ENCODE results near the gene CD68.

CD68 gene

DNA sequence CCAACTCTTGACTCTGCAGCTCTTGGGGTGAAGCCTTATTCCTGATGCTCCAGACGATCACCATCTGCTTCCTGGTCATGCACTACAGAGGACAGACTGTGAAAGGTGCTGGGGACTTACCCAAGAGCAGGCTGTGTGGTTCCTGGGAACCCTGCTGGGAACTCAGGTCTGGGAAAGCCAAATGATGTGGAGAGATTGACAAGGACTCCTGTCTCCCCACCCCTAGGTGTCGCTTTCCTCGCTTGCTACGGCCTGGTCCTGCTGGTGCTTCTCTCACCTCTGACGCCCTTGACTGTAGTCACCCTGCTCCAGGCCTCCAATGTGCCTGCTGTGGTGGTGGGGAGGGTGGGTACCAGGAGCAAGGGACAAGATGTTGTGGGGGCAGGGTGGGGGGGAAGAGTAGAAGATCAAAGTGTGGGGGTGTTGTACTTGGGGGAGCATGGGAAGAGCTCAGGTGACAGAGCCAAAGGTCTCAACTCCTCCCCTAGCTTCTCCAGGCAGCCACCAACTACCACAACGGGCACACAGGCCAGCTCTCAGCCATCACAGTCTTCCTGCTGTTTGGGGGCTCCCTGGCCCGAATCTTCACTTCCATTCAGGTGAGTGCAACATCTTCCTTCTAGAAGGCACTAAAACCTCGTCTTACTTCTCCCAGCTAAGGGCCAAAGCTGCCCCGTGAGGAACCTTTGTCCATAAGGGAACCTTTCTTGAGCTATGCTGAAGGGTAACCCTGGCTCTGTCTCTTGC, 7.4 kb downstream of the CD68 start:
- TF ChIP-seq, protein P1, sequence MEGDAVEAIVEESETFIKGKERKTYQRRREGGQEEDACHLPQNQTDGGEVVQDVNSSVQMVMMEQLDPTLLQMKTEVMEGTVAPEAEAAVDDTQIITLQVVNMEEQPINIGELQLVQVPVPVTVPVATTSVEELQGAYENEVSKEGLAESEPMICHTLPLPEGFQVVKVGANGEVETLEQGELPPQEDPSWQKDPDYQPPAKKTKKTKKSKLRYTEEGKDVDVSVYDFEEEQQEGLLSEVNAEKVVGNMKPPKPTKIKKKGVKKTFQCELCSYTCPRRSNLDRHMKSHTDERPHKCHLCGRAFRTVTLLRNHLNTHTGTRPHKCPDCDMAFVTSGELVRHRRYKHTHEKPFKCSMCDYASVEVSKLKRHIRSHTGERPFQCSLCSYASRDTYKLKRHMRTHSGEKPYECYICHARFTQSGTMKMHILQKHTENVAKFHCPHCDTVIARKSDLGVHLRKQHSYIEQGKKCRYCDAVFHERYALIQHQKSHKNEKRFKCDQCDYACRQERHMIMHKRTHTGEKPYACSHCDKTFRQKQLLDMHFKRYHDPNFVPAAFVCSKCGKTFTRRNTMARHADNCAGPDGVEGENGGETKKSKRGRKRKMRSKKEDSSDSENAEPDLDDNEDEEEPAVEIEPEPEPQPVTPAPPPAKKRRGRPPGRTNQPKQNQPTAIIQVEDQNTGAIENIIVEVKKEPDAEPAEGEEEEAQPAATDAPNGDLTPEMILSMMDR (IDR thresholded peaks at IDR 0.05; ENCODE audit: borderline replicate concordance, extremely low read depth, low read length, poor library complexity, severe bottlenecking) = peak; percentile 30
- no peak for TF ChIP-seq EZH2 (IDR thresholded peaks at IDR 0.05; ENCODE audit: borderline replicate concordance, low read depth, low read length, severe bottlenecking)
- 0 out of 2 replicates have a peak, but pooled peaks cover 3% of the 10 kb centered on the region for H4K20me1 ChIP-seq (ENCODE audit: insufficient read depth, low read length)
- peaks cover 43% of the 10 kb centered on the region for H3K79me2 ChIP-seq (ENCODE audit: insufficient read depth, low read length)
- H3K4me1 ChIP-seq (ENCODE audit: insufficient read depth, low read length) = peaks cover 34% of the 10 kb centered on the region
- no peak overlapping the region for H3K4me3 ChIP-seq (ENCODE audit: low read depth in 1 of 2, low read length in 2 of 2)
- H2AFZ ChIP-seq (ENCODE audit: low read depth, low read length) = no peak overlapping the region
- no peak for DNase-seq
- peaks cover 69% of the 10 kb centered on the region for H3K36me3 ChIP-seq (ENCODE audit: insufficient read depth, low read length)
- H3K9me3 ChIP-seq (ENCODE audit: insufficient read depth, low read length, severe bottlenecking) = no peaks in the 10 kb centered on the region
- H3K4me2 ChIP-seq (ENCODE audit: insufficient read depth, low read length) = no peak overlapping the region
- no peak for ATAC-seq (ENCODE audit: insufficient read depth, low read depth)
- H3K9ac ChIP-seq (ENCODE audit: low read depth, low read length) = no peak overlapping the region
- no peaks in the 10 kb centered on the region for H3K27me3 ChIP-seq (ENCODE audit: insufficient read depth, low read length, poor library complexity)
- H3K27ac ChIP-seq (ENCODE audit: low read length) = no peak overlapping the region

DNA sequence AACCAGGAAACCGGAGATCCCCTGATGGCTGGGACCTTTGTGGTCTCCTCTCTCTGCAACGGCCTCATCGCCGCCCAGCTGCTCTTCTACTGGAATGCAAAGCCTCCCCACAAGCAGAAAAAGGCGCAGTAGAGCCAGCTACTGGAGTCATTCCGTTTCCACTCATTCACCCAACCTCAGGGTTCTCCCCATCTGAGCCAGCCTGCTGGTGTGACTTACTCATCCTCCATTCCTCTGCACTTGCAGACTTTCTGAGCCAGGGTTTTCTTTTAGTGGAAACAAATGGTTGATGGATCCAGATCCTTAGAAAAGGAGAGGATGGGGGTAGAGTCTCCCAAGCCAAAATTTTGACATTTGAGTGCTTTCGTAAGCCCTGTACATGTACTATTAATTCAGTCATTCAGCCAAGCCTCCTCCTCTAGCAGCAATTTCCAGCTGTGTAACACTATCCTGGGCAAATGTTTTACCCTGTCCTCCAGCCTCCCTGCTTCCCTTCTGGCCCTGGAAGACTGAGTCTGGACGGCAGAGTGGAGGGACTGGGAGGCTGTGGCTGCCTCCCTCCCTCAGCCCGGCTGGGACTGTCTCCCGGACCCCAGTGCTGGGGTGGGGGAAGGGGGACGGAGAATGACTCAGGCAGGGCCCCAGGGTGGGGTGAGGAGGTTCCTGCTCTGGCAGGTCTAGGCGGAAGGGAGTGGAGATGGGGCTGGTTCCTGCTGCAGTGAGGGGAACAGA, 8.1 kb downstream of the CD68 start:
- no peak overlapping the region for H3K9ac ChIP-seq (ENCODE audit: low read depth, low read length)
- no peak overlapping the region for H3K27ac ChIP-seq (ENCODE audit: low read length)
- no peak overlapping the region for H2AFZ ChIP-seq (ENCODE audit: low read depth, low read length)

DNA sequence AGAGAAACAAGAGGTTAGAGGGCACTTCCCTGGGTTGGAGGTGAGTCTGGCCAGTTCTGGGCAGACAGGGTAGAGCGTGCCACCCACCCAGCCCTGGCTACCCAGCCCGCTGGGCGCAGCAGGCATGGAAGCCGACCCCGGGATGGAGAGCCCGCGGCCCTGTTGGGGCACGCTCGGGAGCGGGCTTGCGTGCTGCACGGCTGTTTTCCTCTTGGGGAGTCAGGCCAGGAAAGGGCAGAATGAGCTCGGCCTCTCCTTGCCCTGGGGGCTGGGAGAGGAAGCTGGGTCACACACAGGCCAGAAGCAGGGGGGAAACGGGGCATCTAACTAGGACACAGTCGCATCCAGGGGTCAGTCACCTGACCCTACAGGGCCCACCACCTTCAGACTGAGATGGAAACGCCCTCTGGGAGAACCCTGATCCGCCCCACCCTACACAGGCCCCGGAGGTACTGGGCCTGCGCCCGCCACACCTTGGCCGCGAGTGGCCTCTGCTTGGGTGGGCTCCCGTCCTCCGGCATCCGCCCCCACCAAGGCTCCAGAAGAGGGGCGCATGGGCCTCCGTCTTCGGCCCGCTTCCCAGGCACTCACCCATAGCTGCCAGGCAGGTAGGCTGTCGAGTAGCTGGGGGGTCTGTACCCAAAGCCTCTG, 9.2 kb downstream of the CD68 start:
- no peak overlapping the region for H3K9ac ChIP-seq (ENCODE audit: low read depth, low read length)
- H3K4me2 ChIP-seq (ENCODE audit: insufficient read depth, low read length) = no peak overlapping the region
- no peak overlapping the region for H2AFZ ChIP-seq (ENCODE audit: low read depth, low read length)
- DNase-seq (no peak), ATAC-seq (ENCODE audit: insufficient read depth, low read depth) (no peak)
- peaks cover 26% of the 10 kb centered on the region for H3K79me2 ChIP-seq (ENCODE audit: insufficient read depth, low read length)
- 0 out of 2 replicates have a peak, but pooled peaks cover 3% of the 10 kb centered on the region for H4K20me1 ChIP-seq (ENCODE audit: insufficient read depth, low read length)
- no peaks in the 10 kb centered on the region for H3K27me3 ChIP-seq (ENCODE audit: insufficient read depth, low read length, poor library complexity)
- no peak overlapping the region for H3K4me3 ChIP-seq (ENCODE audit: low read depth in 1 of 2, low read length in 2 of 2)
- no peaks in the 10 kb centered on the region for H3K9me3 ChIP-seq (ENCODE audit: insufficient read depth, low read length, severe bottlenecking)
- H3K27ac ChIP-seq (ENCODE audit: low read length) = no peak overlapping the region
- TF ChIP-seq, protein P1 (IDR thresholded peaks at IDR 0.05; ENCODE audit: borderline replicate concordance, extremely low read depth, low read length, poor library complexity, severe bottlenecking) = no peak
- no peak for TF ChIP-seq EZH2 (IDR thresholded peaks at IDR 0.05; ENCODE audit: borderline replicate concordance, low read depth, low read length, severe bottlenecking)
- H3K4me1 ChIP-seq (ENCODE audit: insufficient read depth, low read length) = peaks cover 18% of the 10 kb centered on the region
- H3K36me3 ChIP-seq (ENCODE audit: insufficient read depth, low read length) = peaks cover 79% of the 10 kb centered on the region

More for the DNA sequence above, 8.1 kb downstream of the CD68 start:
- peaks cover 72% of the 10 kb centered on the region for H3K36me3 ChIP-seq (ENCODE audit: insufficient read depth, low read length)
- H3K4me2 ChIP-seq (ENCODE audit: insufficient read depth, low read length) = no peak overlapping the region
- H3K9me3 ChIP-seq (ENCODE audit: insufficient read depth, low read length, severe bottlenecking) = no peaks in the 10 kb centered on the region
- no peaks in the 10 kb centered on the region for H3K27me3 ChIP-seq (ENCODE audit: insufficient read depth, low read length, poor library complexity)
- peaks cover 27% of the 10 kb centered on the region for H3K4me1 ChIP-seq (ENCODE audit: insufficient read depth, low read length)
- peaks cover 35% of the 10 kb centered on the region for H3K79me2 ChIP-seq (ENCODE audit: insufficient read depth, low read length)
- ATAC-seq (ENCODE audit: insufficient read depth, low read depth) (no peak), DNase-seq (no peak)
- TF ChIP-seq EZH2 (IDR thresholded peaks at IDR 0.05; ENCODE audit: borderline replicate concordance, low read depth, low read length, severe bottlenecking) = no peak
- TF ChIP-seq, protein P1 (IDR thresholded peaks at IDR 0.05; ENCODE audit: borderline replicate concordance, extremely low read depth, low read length, poor library complexity, severe bottlenecking) = no peak
- H3K4me3 ChIP-seq (ENCODE audit: low read depth in 1 of 2, low read length in 2 of 2) = no peak overlapping the region
- 0 out of 2 replicates have a peak, but pooled peaks cover 3% of the 10 kb centered on the region for H4K20me1 ChIP-seq (ENCODE audit: insufficient read depth, low read length)
